GM19099 (cell line): ENCODE data around the gene C2CD2.

ENCODE experiments used
- POLR2A ChIP-seq: IDR thresholded peaks from 3 replicates; pipeline ENCODE4 v1.6.1; 2011; ENCODE audit warnings: low read depth; ENCODE audit not compliant: insufficient read length; ENCODE audit errors: extremely low read depth

The C2CD2 gene

DNA sequence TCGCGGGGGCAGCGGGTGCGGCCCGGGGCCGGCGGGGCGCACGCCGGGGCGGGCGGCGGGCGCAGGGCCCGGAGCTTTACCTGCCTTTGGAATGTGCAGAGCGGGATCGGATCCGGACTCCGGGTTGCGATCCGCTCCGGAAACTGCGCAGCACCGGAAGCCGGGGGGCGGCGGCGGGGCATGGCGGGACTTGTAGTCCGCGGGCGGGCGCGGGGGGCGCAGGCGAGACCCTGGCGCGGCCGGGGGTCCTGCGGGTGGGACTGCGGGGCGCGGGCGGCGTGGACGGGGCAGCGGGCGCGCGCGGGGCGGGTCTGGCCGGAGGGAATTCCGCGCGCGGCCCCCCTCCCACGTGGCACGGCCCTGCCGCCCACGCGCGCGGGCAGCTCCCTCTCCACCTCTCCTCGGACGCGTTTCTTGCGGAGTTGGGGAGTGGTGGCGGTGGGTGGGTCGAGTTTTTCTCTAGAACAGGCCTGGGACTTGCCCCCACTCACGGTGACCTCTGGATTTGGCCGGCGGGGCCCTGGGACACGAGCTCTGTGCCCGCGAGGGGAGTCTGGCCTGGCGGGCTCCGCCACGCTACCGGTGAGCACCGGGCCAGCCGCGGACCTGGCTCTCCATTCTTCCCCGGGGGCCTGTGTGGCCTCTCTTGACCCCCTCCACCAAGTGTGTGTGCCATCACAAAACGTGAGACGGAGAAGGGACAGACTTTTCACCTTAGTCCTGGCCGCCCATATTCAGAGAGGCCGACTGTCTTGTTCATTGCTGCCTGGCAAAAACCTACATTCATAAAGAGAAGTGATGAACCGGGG, 74.4 kb downstream of the C2CD2 start, which contains the start of gene PRDM15:
Gene PRDM15 (minus strand): TSS at position 155 of the 809 bp plus-strand sequence. CDS start 18,981 bp downstream, outside the sequence.
- TF ChIP-seq POLR2A, result peak; percentile 51

- no peak for TF ChIP-seq POLR2A
Observed at GRCh38 chr21:41878831-41879189, 75.0 kb downstream of the C2CD2 start.

- TF ChIP-seq POLR2A, result peak; percentile 31
Observed at GRCh38 chr21:41877901-41878830, 75.7 kb downstream of the C2CD2 start.

GRCh38 chr21:41876928-41877652, 76.7 kb downstream of the C2CD2 start:
- no peak for TF ChIP-seq POLR2A

- TF ChIP-seq POLR2A, result no peak
Observed at GRCh38 chr21:41876396-41876795, 77.4 kb downstream of the C2CD2 start.

- TF ChIP-seq POLR2A, result no peak
Observed at GRCh38 chr21:41875086-41875485, 78.7 kb downstream of the C2CD2 start.

DNA sequence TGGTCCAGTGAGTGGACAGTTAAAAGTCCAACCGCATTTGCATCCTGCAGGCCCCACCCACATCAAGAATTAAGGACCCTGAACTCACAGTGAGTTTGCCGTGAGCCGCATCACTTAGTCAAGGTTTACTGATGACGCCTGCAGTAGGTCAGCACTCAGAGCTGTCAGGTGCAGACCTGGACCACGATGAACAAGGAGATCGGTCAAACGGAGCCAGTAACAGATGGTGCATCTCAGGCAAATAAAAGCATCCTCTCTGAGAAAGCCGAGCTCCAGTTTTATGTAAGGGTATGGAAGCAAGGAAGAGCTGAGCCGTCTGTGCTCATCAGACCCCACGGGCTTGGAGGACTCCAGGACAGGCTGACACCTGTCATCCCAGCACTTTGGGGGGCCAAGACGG, 79.2 kb downstream of the C2CD2 start:
- TF ChIP-seq POLR2A, result no peak

DNA sequence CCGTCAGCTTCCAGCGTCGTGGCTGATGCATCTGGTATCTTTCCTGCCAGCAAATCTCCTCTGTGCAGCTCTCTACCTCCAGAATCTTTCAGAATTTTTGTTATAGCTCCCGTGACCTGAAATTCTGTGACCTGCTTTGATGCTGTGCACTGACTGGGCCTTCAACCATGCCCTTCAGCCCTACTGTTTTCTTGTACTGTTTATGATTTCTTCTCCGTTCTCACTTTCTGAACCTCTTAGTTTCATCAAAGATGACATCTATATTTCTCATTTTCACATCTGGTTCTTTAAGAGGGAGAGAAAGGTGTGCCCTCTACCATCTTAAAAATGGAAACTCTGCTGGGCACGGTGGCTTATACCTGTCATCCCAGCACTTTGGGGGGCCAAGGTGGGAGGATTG, 80.4 kb downstream of the C2CD2 start:
- no peak for TF ChIP-seq POLR2A

- TF ChIP-seq POLR2A, result no peak
Observed at GRCh38 chr21:41873005-41873404, 80.8 kb downstream of the C2CD2 start.

DNA sequence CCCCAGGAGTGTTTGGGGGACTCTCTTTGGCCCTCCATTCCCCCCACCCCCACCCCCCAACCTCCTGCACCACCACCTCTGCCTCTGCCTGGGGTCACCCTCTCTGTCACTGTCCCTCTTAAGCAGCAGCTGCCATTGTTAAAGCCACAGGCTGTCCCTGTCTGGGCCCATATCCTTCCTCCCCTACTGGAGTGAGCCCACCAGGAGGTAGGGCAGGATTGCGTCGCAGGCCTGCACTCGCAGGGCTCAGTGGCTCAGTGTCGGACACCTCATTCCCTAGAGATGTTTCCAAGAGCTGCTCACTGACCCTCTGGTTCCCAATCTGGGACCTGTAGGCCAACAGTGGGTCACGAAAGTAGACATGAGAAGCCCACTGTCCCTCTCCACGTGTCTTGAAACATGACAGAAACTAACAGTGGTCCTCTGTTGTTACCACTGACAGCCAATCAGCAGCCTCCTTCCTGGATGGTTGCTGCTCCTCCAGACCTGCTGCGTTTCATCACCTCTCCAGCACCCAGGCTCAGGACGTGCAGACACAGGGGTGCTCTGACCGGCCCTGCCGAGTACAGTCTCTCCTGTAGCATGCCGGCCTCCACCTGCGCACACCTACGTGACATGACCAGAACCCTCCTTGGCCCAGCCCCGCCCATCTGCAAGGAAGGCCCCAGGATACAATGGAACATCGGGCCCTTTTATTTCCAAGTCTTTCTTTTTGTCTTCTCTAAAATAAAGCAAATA, 82.4 kb downstream of the C2CD2 start:
- no peak for TF ChIP-seq POLR2A

DNA sequence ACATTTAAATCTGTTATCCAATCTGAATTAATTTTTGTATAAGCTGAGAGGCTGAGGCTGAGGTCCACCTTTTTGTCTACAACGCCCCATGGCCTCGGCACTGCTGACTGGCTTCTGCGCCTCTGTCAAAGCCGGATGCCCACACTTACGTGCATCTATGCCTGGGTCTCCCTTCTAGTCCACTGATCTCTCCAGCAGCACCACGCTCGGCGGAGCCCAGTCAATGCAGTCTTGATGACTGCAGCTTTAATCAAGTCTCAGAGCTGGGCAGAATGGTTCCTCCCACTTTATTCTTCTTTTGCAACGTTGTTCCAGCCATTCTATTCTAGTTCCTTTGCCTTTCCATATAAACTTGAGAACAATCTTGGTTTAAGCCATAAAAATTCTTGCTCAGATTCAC, 84.0 kb downstream of the C2CD2 start:
- TF ChIP-seq POLR2A, result no peak

GRCh38 chr21:41868062-41868710, 85.6 kb downstream of the C2CD2 start:
- TF ChIP-seq POLR2A, result peak; percentile 23

GRCh38 chr21:41867313-41867712, 86.5 kb downstream of the C2CD2 start:
- TF ChIP-seq POLR2A, result no peak

GRCh38 chr21:41866274-41866809, 87.5 kb downstream of the C2CD2 start:
- TF ChIP-seq POLR2A, result no peak
